AG09309 (cell line): ENCODE data around the gene AGAP1.

Source experiments
- DNase-seq: peaks from one replicate; pipeline ENCODE4 v3.0.0-alpha.2; 2010; ENCODE audit warnings: low read depth
- H3K4me3 ChIP-seq: 2 replicates; pipeline ENCODE4 v1.5.1; 2011; ENCODE audit warnings: mild to moderate bottlenecking, low read depth, low read length, moderate library complexity; ENCODE audit not compliant: control insufficient read depth
- CTCF ChIP-seq: IDR thresholded peaks from 2 replicates; pipeline ENCODE4 v1.5.1; 2011; ENCODE audit warnings: mild to moderate bottlenecking, low read depth, low read length, inconsistent platforms; ENCODE audit not compliant: insufficient read depth, control insufficient read depth; ENCODE audit errors: missing control alignments

The AGAP1 gene

DNA sequence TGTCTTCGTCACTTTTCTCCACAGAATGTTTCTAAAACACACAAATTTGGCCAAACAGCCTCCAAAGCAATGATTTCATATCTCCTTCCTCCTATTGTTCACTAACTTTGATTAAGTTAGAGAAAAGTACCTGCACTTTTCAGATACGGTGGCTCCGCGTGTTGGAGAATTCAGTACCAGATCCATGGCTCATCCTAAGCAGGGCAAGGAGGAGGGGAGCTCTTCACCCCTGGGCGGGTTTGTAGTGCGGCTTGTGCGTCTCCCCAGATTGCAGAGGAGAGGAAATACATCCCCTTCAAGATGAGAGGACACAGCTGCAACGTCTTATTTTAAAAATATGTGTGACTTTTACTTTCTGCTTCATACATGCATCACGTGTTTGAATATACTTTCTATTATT, 333.0 kb downstream of the AGAP1 start:
- no peak overlapping the region for H3K4me3 ChIP-seq
- no peak for TF ChIP-seq CTCF
- DNase-seq: no peak

DNA sequence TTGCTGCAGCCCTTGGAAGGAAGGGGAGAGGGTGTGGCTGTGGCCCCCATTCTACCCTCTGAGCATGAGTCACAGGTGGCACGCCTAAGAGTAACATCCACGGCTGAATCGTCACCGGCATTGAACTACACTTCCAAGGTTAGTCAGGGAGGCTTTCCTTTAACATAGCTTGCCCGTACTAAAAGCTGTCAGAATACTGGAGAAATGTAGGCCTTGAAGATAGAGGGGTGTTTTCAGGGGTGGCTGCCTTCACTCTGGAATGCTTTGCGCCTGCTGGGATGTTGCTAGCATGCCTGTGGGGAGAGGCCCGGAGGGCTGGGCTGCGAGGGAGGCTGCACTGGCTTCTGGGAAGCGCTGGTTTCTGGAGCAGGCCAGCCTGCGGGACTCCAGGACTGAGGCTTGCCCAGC, 333.7 kb downstream of the AGAP1 start:
- no peak for DNase-seq
- no peak for TF ChIP-seq CTCF

GRCh38 chr2:235829726-235830125, 335.9 kb downstream of the AGAP1 start:
- DNase-seq: no peak
- no peak for TF ChIP-seq CTCF
- no peak overlapping the region for H3K4me3 ChIP-seq

More for the DNA sequence above, 333.7 kb downstream of the AGAP1 start:
- H3K4me3 ChIP-seq: no peak overlapping the region

DNA sequence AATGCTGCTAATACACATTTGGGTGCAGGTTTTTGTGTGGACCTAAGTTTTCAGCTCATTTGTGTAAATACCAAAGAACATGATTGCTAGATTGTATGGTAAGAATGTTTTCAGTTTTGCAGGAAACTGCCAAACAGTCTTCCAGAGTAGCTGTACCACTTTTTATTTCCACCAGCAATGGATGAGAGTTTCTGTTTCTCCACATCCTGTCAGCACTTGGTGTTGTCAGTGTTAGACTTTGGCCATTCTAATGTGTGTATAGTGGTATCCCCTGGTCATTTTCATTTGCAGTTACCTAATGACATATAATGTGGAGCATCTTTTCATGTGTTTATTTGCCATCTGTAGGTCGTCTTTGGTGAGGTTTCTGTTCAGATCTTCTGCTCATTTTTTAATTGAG, 337.9 kb downstream of the AGAP1 start:
- H3K4me3 ChIP-seq: no peak overlapping the region
- no peak for DNase-seq
- no peak for TF ChIP-seq CTCF

- no peak overlapping the region for H3K4me3 ChIP-seq
- no peak for DNase-seq
- no peak for TF ChIP-seq CTCF
These were observed 339.1 kb downstream of the AGAP1 start for GRCh38 chr2:235832941-235833340.

GRCh38 chr2:235833971-235834620, 340.3 kb downstream of the AGAP1 start:
- TF ChIP-seq CTCF: no peak
- no peak overlapping the region for H3K4me3 ChIP-seq
- DNase-seq: no peak

GRCh38 chr2:235834781-235835180, 340.9 kb downstream of the AGAP1 start:
- H3K4me3 ChIP-seq: no peak overlapping the region
- no peak for TF ChIP-seq CTCF
- no peak for DNase-seq
